Smooth muscle cell (in vitro differentiated cells): Measurements from ENCODE around the gene SERINC3. TPM values are rescaled to one million over a fixed set of nuclear protein-coding genes. Genes with fewer than 3 reads are reported as not detected.

ENCODE experiments used
- DNase-seq: peaks from one replicate; lab custom pipeline; 2025; ENCODE audit not compliant: unreplicated experiment; lab: John Stamatoyannopoulos, UW
- H2AFZ ChIP-seq: fragments of 200-600 bp; sonication (generic); 2 replicates; pipeline ENCODE4 v1.6.0; 2016; ENCODE audit warnings: antibody characterized with exemption, low read depth, mild to moderate bottlenecking
- H3F3A ChIP-seq: fragments of 200-600 bp; sonication (generic); 2 replicates; pipeline ENCODE4 v1.6.0; 2017; ENCODE audit warnings: antibody characterized with exemption, low read depth
- H3K27ac ChIP-seq: fragments of 200-600 bp; sonication (generic); 2 replicates; pipeline ENCODE4 v1.5.1; 2016; ENCODE audit warnings: low read depth, mild to moderate bottlenecking
- H3K27me3 ChIP-seq: fragments of 200-600 bp; sonication (generic); 2 replicates; pipeline ENCODE4 v1.6.1; 2016; ENCODE audit warnings: low read depth, mild to moderate bottlenecking
- H3K36me3 ChIP-seq: fragments of 200-600 bp; sonication (generic); 2 replicates; pipeline ENCODE4 v1.5.1; 2016; ENCODE audit warnings: low read depth
- H3K4me1 ChIP-seq: fragments of 200-600 bp; sonication (generic); 2 replicates; pipeline ENCODE4 v1.5.1; 2016; ENCODE audit warnings: low read depth
- H3K4me2 ChIP-seq: fragments of 200-600 bp; sonication (generic); 2 replicates; pipeline ENCODE4 v1.6.0; 2016; ENCODE audit warnings: mild to moderate bottlenecking
- H3K4me3 ChIP-seq: fragments of 200-600 bp; sonication (generic); 2 replicates; pipeline ENCODE4 v1.5.1; 2016; ENCODE audit warnings: mild to moderate bottlenecking
- H3K79me2 ChIP-seq: fragments of 200-600 bp; sonication (generic); 2 replicates; pipeline ENCODE4 v1.6.0; 2016; ENCODE audit warnings: low read depth, mild to moderate bottlenecking
- H3K9ac ChIP-seq: fragments of 200-600 bp; sonication (generic); 2 replicates; pipeline ENCODE4 v1.6.0; 2016; ENCODE audit warnings: low read depth
- H3K9me3 ChIP-seq: fragments of 200-600 bp; sonication (generic); replicated peaks from 2 replicates; pipeline ENCODE4 v1.5.1; 2016; ENCODE audit warnings: low read depth
- H4K20me1 ChIP-seq: fragments of 200-600 bp; sonication (generic); 2 replicates; pipeline ENCODE4 v1.6.0; 2016; ENCODE audit warnings: low read depth
- WGBS: methylation state at CpG from one replicate; pipeline ENCODE4 v1.1.7; 2016; ENCODE audit warnings: low lambda C conversion rate; 5-methylcytosine and 5-hydroxymethylcytosine counted together
- polyA plus RNA-seq: library from polyadenylated mRNA; unstranded; fragments of >200 nt; fragmentation: Nextera tagmentation; extraction: Ambion mirVana; gene quantifications from 2 replicates; pipeline ENCODE4 v1.2.1, GENCODE V29; 2016
- total RNA-seq: library from RNA; depleted of rRNA; stranded (reverse); fragments of >200 nt; gene quantifications from 2 replicates; pipeline ENCODE4 v1.2.3, GENCODE V29; 2014
- TF ChIP-seq, protein P1 (sequence below): fragments of 200-600 bp; sonication (generic); IDR thresholded peaks from 2 replicates; pipeline ENCODE4 v1.5.1; 2017; ENCODE audit warnings: borderline replicate concordance, mild to moderate bottlenecking, antibody characterized with exemption; ENCODE audit not compliant: insufficient read depth, poor library complexity, severe bottlenecking

SERINC3 gene
- total and polyA plus RNA-seq, 2 experiments from 2014 or later: 84.9 to 99.5 TPM

DNA sequence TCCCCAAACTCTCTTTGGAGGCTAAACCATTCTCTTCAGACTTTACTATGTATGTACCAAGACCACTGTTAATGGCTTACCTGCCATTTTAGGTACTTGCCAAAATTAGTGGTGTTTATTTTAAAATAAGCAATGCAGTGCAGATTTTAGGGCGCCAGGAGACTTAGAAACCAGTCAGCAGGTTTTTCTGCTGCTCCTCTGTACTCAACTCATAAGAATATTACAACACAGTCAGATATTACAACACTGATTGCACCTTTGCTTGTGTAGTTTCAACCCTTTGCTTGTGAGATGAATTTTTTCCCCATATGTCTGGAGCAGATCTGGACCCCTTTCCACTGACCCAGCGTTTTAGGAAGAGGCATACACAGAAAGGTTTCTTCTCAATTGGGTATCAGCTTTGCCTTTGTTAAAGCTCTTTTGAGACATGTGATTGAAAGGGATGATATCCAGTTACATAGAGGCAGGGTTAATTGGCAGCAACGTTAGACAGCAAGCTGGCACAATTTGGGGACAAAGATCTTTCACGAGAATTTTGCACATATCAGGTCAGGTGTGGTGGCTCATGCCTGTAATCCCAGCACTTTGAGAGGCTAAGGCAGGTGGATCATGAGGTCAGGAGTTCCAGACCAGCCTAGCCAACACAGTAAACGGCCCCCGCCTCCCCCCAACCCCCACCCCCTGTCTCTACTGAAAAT, 40.0 kb downstream of the SERINC3 start:
- Histone ChIP-seq H3K4me2 (no peak overlapping the region), H3K4me3 (no peak overlapping the region), H3K9me3 (no peaks in the 10 kb centered on the region), H3K79me2 (no peaks in the 10 kb centered on the region), H3K36me3 (peaks cover 9% of the 10 kb centered on the region), H2AFZ (no peak overlapping the region), H3K9ac (no peak overlapping the region), H4K20me1 (no peaks in the 10 kb centered on the region), H3K27ac (no peak overlapping the region), H3K27me3 (no peaks in the 10 kb centered on the region), H3F3A (peaks cover 2% of the 10 kb centered on the region), H3K4me1 (no peaks in the 10 kb centered on the region)
- TF ChIP-seq, protein P1, sequence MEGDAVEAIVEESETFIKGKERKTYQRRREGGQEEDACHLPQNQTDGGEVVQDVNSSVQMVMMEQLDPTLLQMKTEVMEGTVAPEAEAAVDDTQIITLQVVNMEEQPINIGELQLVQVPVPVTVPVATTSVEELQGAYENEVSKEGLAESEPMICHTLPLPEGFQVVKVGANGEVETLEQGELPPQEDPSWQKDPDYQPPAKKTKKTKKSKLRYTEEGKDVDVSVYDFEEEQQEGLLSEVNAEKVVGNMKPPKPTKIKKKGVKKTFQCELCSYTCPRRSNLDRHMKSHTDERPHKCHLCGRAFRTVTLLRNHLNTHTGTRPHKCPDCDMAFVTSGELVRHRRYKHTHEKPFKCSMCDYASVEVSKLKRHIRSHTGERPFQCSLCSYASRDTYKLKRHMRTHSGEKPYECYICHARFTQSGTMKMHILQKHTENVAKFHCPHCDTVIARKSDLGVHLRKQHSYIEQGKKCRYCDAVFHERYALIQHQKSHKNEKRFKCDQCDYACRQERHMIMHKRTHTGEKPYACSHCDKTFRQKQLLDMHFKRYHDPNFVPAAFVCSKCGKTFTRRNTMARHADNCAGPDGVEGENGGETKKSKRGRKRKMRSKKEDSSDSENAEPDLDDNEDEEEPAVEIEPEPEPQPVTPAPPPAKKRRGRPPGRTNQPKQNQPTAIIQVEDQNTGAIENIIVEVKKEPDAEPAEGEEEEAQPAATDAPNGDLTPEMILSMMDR: no peak
- DNase-seq: no peak
- 95% methylated on average over 5 of the region's 6 CpGs for WGBS

DNA sequence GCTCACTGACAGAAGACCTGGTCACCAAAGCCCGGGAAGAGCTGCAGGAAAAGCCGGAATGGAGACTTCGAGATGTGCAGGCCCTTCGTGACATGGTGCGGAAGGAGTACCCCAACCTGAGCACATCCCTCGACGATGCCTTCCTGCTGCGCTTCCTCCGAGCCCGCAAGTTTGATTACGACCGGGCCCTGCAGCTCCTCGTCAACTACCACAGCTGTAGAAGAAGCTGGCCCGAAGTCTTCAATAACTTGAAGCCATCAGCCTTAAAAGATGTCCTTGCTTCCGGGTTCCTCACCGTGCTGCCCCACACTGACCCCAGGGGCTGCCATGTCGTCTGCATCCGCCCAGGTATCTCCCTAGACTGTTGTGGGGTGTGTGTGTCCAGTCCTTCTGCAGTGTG, 41.8 kb downstream of the SERINC3 start:
- Histone ChIP-seq H4K20me1 (no peaks in the 10 kb centered on the region), H3K4me1 (peaks cover 4% of the 10 kb centered on the region), H3K4me2 (no peak overlapping the region), H3F3A (no peaks in the 10 kb centered on the region), H3K27ac (no peak overlapping the region), H3K9me3 (no peaks in the 10 kb centered on the region), H3K79me2 (peaks cover 7% of the 10 kb centered on the region), H3K9ac (no peak overlapping the region), H2AFZ (no peak overlapping the region), H3K36me3 (peaks cover 9% of the 10 kb centered on the region), H3K27me3 (no peaks in the 10 kb centered on the region), H3K4me3 (no peak overlapping the region)
- 98% methylated on average over 18 of the region's 18 CpGs for WGBS
- no peak for DNase-seq
- TF ChIP-seq, protein P1: no peak

- Histone ChIP-seq H3K9ac (no peak overlapping the region), H3K9me3 (no peaks in the 10 kb centered on the region), H3K4me3 (no peak overlapping the region), H2AFZ (no peak overlapping the region), H4K20me1 (no peaks in the 10 kb centered on the region), H3F3A (no peaks in the 10 kb centered on the region), H3K4me1 (peaks cover 4% of the 10 kb centered on the region), H3K27ac (no peak overlapping the region), H3K79me2 (peaks cover 7% of the 10 kb centered on the region), H3K36me3 (peaks cover 9% of the 10 kb centered on the region), H3K4me2 (no peak overlapping the region), H3K27me3 (no peaks in the 10 kb centered on the region)
- 93% methylated on average over 5 of the region's 5 CpGs for WGBS
- TF ChIP-seq, protein P1: no peak
- no peak for DNase-seq
Measured at GRCh38 chr20:44479643-44480042, 42.2 kb downstream of the SERINC3 start.

DNA sequence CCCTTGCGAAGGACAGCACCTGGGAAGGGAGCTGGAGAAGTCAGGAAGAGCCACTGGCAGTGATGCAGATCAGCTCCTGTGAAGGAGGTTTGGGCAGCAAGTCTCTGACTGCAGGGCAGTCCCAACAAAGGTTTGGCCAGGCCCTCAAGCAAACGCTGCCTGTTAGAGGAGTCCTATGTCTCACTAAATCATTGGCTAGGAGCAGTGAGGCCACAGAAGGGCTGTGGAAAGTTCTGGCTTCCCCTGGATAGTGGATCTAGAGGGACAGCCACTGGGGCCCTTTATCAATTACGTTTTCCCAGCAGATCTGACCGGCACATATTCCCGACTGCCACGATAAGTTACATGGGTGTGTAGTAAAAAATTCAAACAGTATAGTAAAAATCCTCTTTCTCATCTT, 43.7 kb downstream of the SERINC3 start:
- Histone ChIP-seq H3K4me1 (peaks cover 4% of the 10 kb centered on the region), H3K79me2 (peaks cover 7% of the 10 kb centered on the region), H3K36me3 (no peaks in the 10 kb centered on the region), H3K9ac (no peak overlapping the region), H3K4me3 (no peak overlapping the region), H3F3A (no peaks in the 10 kb centered on the region), H3K4me2 (no peak overlapping the region), H3K27ac (no peak overlapping the region), H3K27me3 (no peaks in the 10 kb centered on the region), H3K9me3 (no peaks in the 10 kb centered on the region), H4K20me1 (no peaks in the 10 kb centered on the region), H2AFZ (no peak overlapping the region)
- TF ChIP-seq, protein P1: no peak
- WGBS: 92% methylated on average over 6 of the region's 6 CpGs
- no peak for DNase-seq
